ENCODE data around the gene PLN. TPM values are rescaled to one million over a fixed set of nuclear protein-coding genes. Genes with fewer than 3 reads are reported as not detected.

Gene PLN
- total RNA-seq, 1 donor from 2014 or later, result 1.4 TPM

GRCh38 chr6:118536478-118536877 lies 11.6 kb upstream of the PLN start:
- no peak for DNase-seq (ENCODE audit: low read depth)

DNA sequence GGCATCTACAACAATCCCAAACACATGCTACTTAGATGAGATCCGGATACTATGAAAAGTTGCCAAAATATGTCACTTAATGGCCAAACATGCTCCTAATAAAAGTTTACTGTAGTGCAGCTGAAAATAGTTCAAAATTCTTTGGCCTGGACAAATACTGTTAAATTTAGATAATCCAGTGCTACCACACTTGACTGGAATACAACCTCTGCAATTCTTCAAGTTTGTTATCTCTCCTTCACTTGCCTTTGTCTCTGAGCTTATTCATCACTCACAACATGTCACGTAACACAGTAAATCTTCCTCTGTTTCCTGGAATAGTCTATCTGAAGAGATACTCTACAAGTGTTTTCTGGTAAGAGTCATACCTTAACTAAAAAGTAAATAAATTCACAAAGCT lies 10.5 kb upstream of the PLN start:
- DNase-seq (ENCODE audit: low read depth), result peak; percentile 37

DNA sequence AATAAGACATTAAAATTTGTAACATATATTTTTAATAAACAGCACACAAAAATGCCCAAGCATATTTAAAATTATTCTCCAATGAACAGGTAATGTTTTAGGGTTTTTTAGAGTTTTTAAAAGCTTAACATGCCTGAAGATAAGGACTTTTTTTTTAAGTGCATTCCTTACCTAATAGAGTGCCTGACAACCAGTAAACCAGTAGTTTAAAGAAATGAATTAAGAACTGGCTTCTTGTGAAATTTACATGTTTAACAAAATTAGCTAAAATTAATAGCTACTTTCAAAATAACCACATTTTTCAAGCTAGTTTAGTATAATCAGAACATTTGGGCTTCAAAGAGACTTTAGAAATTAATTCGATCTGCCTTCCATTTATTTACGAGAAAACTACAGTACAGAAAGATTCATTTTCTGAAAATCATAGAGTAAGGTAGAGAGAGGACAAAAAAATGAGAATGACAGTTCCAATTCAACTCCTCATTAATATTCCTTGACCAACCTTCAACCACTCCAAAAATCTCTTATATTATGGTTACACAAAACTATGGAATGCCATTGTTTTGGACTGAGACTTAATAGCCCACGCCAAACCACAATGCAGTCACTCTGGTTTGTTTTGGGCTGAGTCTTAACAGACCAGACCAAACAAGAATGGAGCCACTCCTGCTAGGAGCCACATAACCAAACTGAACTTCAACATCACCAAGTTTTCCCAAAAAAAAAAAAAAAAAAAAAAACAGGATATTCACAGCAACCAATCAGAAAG lies 5.7 kb upstream of the PLN start:
- DNase-seq (ENCODE audit: low read depth), result peak; percentile 24

- no peak for DNase-seq (ENCODE audit: low read depth)
Observed at GRCh38 chr6:118544105-118544504, 4.0 kb upstream of the PLN start.

GRCh38 chr6:118546164-118546879 lies 1.8 kb upstream of the PLN start:
- no peak for DNase-seq (ENCODE audit: low read depth)

DNA sequence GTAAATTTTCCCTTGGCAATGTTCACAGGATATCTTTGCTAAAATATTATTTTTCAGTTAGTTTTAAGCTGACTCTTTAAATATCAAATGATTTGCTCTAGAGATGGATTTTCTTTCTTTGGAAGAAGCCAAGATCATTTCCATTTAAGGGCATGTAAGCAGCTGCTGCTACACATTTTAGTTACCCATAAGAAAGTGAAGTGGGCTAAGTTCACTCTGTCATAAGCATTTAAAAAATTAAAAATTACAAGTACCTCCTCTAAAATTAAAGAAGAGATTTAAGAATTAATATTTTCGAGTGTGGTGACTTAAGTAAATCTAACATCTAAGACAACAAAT lies 1.2 kb upstream of the PLN start:
- peak; percentile 23 for DNase-seq (ENCODE audit: low read depth)

DNA sequence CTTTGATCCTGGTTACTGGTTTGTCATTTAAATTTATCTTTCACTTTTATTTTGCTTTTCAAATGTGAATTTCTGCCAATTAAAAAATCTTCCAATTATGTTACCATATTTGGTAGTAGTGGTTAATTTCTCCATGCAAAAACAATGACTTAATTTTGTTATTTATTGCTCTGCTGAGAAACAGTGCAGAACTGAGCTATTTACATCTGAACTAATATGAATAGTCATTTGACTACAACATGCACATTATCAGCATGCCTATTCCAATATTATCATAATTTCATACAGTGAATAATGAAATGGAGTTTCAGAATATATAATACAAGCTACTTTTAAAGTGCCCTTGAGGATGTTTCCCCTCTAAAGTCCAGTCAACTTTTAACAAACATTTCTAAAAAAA lies 517 bp downstream of the PLN start:
- no peak for DNase-seq (ENCODE audit: low read depth)

GRCh38 chr6:118551063-118552053 lies 3.3 kb downstream of the PLN start:
- DNase-seq (ENCODE audit: low read depth), result peak; percentile 67

GRCh38 chr6:118553132-118553531 lies 5.0 kb downstream of the PLN start:
- DNase-seq (ENCODE audit: low read depth), result no peak

DNA sequence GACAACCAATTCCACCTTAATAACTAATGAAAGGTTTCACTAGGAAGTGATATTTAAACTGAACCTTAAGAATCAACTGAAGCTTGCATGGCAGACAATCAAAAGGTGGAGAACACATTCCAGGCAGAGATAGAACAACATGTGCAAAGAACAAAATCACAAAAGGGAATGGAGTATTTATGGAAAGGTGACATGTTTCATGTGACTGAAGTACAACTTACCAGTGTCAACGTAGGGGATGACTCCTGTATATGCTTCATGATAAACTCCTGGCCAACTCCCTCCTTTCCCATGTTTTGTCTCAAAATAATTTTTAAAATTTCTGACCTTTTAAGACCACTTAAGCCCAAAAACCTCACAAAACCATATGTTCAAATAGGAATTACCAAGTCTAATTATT lies 6.6 kb downstream of the PLN start:
- no peak for DNase-seq (ENCODE audit: low read depth)

DNA sequence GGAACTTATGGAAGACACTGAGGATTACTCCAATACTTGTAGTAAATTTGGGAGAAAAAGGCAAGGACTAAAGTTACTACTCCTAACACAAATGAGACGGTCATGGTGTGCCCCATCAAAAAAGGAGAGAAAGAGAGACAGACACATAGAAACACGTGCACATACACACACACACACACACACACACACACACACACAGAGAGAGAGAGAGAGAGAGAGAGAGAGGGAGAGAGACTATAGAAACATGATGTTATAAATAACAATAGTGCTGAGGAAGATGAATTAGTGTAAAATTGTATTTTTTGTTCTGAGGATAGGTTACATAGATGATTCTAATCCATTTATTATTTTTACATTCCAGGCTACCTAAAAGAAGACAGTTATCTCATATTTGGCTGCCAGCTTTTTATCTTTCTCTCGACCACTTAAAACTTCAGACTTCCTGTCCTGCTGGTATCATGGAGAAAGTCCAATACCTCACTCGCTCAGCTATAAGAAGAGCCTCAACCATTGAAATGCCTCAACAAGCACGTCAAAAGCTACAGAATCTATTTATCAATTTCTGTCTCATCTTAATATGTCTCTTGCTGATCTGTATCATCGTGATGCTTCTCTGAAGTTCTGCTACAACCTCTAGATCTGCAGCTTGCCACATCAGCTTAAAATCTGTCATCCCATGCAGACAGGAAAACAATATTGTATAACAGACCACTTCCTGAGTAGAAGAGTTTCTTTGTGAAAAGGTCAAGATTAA lies 10.5 kb downstream of the PLN start:
- DNase-seq (ENCODE audit: low read depth), result no peak

DNA sequence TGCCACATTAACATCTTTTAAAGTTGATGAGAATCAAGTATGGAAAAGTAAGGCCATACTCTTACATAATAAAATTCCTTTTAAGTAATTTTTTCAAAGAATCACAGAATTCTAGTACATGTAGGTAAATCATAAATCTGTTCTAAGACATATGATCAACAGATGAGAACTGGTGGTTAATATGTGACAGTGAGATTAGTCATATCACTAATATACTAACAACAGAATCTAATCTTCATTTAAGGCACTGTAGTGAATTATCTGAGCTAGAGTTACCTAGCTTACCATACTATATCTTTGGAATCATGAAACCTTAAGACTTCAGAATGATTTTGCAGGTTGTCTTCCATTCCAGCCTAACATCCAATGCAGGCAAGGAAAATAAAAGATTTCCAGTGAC lies 11.6 kb downstream of the PLN start:
- no peak for DNase-seq (ENCODE audit: low read depth)

- no peak for DNase-seq (ENCODE audit: low read depth)
Observed at GRCh38 chr6:118562248-118562647, 14.2 kb downstream of the PLN start.

- no peak for DNase-seq (ENCODE audit: low read depth)
Observed at GRCh38 chr6:118562959-118563358, 14.9 kb downstream of the PLN start.

DNA sequence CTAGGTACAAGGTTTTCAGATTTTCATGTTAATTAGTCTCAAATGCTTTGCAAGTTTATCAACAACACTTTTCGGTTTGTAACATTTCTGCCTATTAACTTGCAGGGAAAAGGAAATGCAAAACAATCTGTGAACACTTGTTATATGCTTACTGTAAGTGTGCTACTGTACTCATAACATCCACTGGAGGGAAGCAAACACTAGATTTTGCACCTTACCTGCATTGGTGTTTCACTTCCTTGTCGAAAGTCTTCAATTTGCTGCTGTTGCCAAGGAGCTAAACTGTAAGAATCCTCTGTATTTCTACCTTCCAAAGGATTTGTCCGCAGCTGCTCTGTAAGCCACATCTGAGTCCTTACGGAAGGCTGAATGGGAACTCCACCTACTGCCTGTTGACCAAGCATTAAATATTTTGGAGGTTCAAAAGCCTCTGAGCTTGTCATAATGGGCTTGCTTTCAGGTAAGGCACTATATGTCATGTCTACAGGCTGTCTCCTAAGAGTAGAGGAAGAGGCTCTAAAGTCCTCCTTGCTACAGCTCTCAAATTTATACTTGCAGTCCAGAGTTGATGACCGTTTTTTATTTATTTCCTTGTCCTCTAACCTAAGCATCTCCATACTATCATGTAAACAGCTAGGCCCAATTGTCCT lies 17.3 kb downstream of the PLN start:
- DNase-seq (ENCODE audit: low read depth), result no peak

DNA sequence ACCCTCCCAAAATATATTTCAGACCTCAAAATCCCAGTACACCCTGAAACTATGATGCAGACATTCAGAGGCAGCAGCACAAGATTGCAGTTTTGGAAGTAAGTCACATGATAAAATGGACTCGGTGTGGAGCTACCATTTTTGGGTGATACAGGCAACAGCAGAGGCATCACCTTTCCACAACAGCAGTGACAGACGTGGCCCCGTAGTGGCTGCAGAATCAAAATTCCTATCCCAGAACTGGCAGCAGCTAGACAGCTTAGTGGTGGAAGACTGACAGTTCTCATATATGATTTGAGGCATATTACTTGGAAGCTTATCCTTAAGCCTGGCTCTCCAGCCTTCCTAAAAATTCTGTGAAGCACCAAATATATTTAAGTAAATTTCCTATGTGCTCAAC lies 19.9 kb downstream of the PLN start:
- no peak for DNase-seq (ENCODE audit: low read depth)

DNA sequence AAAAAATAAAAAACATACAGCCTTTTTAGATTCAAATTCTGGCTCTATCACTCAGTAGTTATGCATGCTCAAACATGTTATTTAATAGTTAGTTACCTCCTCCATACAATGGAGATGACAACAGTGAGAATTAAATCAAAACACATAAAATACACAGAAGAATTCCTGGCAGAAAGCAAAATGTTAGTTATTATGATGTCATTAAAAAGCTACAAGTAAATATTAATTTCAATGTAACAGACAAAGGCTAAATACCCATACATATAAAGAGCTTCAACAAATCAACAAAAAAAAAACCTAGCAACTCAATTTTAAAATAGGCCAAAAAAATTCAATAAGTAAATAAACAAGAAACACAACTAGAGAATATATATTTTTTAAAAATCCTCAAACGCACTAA lies 21.4 kb downstream of the PLN start:
- DNase-seq (ENCODE audit: low read depth), result no peak

DNA sequence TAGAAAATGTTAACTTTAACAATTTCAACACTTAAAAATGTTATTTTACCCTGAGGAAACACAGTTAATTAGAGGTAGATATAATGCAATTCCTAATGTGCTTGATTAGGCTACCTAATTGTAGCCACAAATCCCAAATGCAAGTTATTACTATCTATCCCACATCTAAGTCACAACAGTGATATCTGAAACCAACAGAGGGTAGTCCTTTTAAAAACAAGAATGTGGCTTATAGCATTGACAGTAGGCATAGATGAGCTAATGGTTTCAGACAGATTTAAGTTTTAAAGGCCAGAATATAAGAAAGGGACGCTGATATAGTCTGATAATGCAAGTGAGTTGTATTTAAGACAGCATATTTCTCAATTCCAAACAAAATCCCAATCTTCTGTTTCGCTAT lies 23.0 kb downstream of the PLN start:
- DNase-seq (ENCODE audit: low read depth), result no peak

GRCh38 chr6:118574051-118574865 lies 26.2 kb downstream of the PLN start:
- DNase-seq (ENCODE audit: low read depth), result peak; percentile 35

- DNase-seq (ENCODE audit: low read depth), result no peak
Observed at GRCh38 chr6:118577972-118578371, 29.9 kb downstream of the PLN start.

Data from myocyte (in vitro differentiated cells).